ENCODE measurements around the gene NEDD4L.
A peak's percentile ranks its signal among the peaks of the same experiment; 100 is the strongest.

Gene NEDD4L

GRCh38 chr18:58400331-58400870 lies 356.4 kb downstream of the NEDD4L start:
- ChIA-PET CTCF (no interaction called here), POLR2A (ENCODE audit: low non-redundant PET) (no interaction called here)
- no peak overlapping the region for H3K27ac ChIP-seq
- TF ChIP-seq CTCF (conservative IDR thresholded peaks at IDR 0.05; ENCODE audit: low read depth) = 0 out of 2 replicates have a peak, but pooled peaks have one; percentile 3
- no peak for DNase-seq (ENCODE audit: low spot score)

- no peak for TF ChIP-seq CTCF (conservative IDR thresholded peaks at IDR 0.05; ENCODE audit: low read depth)
- no peak for DNase-seq (ENCODE audit: low spot score)
- CTCF ChIA-PET = no interaction called here
- H3K27ac ChIP-seq = no peak overlapping the region
- POLR2A ChIA-PET (ENCODE audit: low non-redundant PET) = no interaction called here
Observed at GRCh38 chr18:58401191-58401590, 357.2 kb downstream of the NEDD4L start.

- ChIA-PET CTCF (no interaction called here), POLR2A (ENCODE audit: low non-redundant PET) (no interaction called here)
- TF ChIP-seq CTCF (conservative IDR thresholded peaks at IDR 0.05; ENCODE audit: low read depth) = no peak
- DNase-seq (ENCODE audit: low spot score) = no peak
- no peak overlapping the region for H3K27ac ChIP-seq
Observed at GRCh38 chr18:58402247-58402646, 358.2 kb downstream of the NEDD4L start.

GRCh38 chr18:58402951-58403702 lies 359.1 kb downstream of the NEDD4L start:
- ChIA-PET POLR2A (ENCODE audit: low non-redundant PET) (no interaction called here), CTCF (no interaction called here)
- no peak overlapping the region for H3K27ac ChIP-seq
- DNase-seq (ENCODE audit: low spot score) = no peak
- no peak for TF ChIP-seq CTCF (conservative IDR thresholded peaks at IDR 0.05; ENCODE audit: low read depth)

- no peak for DNase-seq (ENCODE audit: low spot score)
- TF ChIP-seq CTCF (conservative IDR thresholded peaks at IDR 0.05; ENCODE audit: low read depth) = no peak
- POLR2A ChIA-PET (ENCODE audit: low non-redundant PET) = no interaction called here
- CTCF ChIA-PET = interaction anchor here (0.6 kb wide), 1 partner anchor 667 kb away, joined by 3 read pairs; no protein-coding TSS in a partner anchor
- H3K27ac ChIP-seq = no peak overlapping the region
Observed at GRCh38 chr18:58403799-58404455, 359.9 kb downstream of the NEDD4L start.

GRCh38 chr18:58405107-58405898 lies 361.3 kb downstream of the NEDD4L start:
- CTCF ChIA-PET = no interaction called here
- H3K27ac ChIP-seq = no peak overlapping the region
- no peak for TF ChIP-seq CTCF (conservative IDR thresholded peaks at IDR 0.05; ENCODE audit: low read depth)
- DNase-seq (ENCODE audit: low spot score) = no peak
- POLR2A ChIA-PET (ENCODE audit: low non-redundant PET) = no interaction called here
